HG03060 (cell line): ENCODE measurements around the gene IFT22.
"Not testable (repeated sequence)": the region's sequence is repeated elsewhere in the genome, so short reads cannot be mapped to it uniquely, and the experiment has no call there.

Source experiments
- ATAC-seq: cut with Tn5 transposase; IDR thresholded peaks from one replicate; pipeline ENCODE4 v1.9.1; 2021; ENCODE audit warnings: low read depth, moderate number of reproducible peaks; ENCODE audit not compliant: unreplicated experiment

IFT22 gene

GRCh38 chr7:101285171-101285570, 36.4 kb downstream of the IFT22 start:
- no peak for ATAC-seq

- ATAC-seq: not testable (repeated sequence)
Observed at GRCh38 chr7:101280912-101281311, 40.7 kb downstream of the IFT22 start.

- no peak for ATAC-seq
Observed at GRCh38 chr7:101278461-101279292, 42.9 kb downstream of the IFT22 start.

- no peak for ATAC-seq
Observed at GRCh38 chr7:101277155-101277554, 44.5 kb downstream of the IFT22 start.

- no peak for ATAC-seq
Observed at GRCh38 chr7:101273206-101273605, 48.4 kb downstream of the IFT22 start.

GRCh38 chr7:101271021-101271420, 50.6 kb downstream of the IFT22 start:
- no peak for ATAC-seq

- ATAC-seq: no peak
Observed at GRCh38 chr7:101269664-101270063, 51.9 kb downstream of the IFT22 start.

- no peak for ATAC-seq
Observed at GRCh38 chr7:101265622-101266516, 55.7 kb downstream of the IFT22 start.

GRCh38 chr7:101264102-101264706, 57.4 kb downstream of the IFT22 start:
- not testable (repeated sequence) for ATAC-seq
